ENCODE measurements around the gene GJC2.

GJC2 gene

DNA sequence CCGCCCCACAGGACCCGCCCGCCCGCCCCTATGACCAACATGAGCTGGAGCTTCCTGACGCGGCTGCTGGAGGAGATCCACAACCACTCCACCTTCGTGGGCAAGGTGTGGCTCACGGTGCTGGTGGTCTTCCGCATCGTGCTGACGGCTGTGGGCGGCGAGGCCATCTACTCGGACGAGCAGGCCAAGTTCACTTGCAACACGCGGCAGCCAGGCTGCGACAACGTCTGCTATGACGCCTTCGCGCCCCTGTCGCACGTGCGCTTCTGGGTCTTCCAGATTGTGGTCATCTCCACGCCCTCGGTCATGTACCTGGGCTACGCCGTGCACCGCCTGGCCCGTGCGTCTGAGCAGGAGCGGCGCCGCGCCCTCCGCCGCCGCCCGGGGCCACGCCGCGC lies 8.0 kb downstream of the GJC2 start:
- DNase-seq (ENCODE audit: low read depth, low spot score) = no peak

DNA sequence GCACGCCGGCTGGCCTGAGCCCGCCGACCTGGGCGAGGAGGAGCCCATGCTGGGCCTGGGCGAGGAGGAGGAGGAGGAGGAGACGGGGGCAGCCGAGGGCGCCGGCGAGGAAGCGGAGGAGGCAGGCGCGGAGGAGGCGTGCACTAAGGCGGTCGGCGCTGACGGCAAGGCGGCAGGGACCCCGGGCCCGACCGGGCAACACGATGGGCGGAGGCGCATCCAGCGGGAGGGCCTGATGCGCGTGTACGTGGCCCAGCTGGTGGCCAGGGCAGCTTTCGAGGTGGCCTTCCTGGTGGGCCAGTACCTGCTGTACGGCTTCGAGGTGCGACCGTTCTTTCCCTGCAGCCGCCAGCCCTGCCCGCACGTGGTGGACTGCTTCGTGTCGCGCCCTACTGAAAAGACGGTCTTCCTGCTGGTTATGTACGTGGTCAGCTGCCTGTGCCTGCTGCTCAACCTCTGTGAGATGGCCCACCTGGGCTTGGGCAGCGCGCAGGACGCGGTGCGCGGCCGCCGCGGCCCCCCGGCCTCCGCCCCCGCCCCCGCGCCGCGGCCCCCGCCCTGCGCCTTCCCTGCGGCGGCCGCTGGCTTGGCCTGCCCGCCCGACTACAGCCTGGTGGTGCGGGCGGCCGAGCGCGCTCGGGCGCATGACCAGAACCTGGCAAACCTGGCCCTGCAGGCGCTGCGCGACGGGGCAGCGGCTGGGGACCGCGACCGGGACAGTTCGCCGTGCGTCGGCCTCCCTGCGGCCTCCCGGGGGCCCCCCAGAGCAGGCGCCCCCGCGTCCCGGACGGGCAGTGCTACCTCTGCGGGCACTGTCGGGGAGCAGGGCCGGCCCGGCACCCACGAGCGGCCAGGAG lies 8.6 kb downstream of the GJC2 start:
- DNase-seq (ENCODE audit: low read depth, low spot score) = no peak

DNA sequence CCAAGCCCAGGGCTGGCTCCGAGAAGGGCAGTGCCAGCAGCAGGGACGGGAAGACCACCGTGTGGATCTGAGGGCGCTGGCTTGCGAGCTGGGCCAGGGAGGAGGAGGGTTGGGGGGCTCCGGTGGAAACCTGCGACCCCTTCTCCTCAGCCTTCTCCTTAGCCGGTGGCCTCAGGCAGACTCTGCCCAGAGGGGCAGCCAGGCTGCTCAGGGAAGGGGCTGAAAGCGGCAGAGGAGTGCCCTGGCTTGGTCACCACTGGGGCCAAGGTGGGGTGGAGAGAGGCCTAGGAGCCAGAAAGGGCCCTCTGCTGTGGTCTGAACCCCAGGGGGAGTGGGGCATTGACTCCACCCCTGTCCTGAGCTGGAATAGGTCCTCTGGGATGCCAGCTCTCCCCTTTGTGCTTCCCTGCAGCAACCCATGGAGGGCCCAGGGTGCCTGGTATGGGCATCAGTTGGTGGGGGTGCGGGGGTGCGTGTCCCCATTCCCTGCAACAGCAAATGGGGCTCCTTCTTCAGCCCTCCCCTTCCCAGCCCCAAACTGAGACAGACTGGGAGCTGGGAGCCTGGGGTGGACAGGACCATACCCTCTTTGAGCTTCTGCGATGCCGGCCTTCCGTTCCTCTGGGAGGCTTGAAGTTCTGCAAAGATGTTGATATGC lies 9.4 kb downstream of the GJC2 start:
- DNase-seq (ENCODE audit: low read depth, low spot score) = no peak

DNA sequence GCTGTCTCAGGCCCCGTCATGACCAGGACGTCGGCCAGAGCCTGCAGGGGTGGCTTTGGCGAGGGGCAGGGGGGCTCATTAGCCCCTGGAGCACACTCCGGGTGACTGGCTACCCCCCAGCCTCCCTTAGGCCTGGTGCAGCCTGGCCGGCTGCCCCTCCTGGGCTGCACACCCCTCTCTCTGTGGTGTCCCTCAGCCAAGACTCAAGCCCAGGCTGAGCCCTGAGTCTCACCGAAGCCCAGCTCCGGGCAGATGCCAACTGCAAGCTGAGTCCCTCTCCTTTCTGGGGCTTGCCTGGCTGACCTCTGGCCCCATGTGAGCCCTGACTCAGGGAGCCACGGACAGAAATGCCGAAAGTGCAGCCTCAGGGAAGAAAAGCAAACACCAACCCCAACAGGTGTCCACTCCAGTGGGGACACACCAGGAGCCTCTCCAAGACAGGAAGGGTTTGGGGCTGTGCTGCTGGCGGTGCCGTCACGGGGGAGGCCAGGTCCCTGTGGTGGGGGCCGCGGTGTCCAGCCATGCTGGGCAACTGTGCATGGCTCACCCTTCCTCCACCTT lies 10.6 kb downstream of the GJC2 start:
- DNase-seq (ENCODE audit: low read depth, low spot score) = no peak

DNA sequence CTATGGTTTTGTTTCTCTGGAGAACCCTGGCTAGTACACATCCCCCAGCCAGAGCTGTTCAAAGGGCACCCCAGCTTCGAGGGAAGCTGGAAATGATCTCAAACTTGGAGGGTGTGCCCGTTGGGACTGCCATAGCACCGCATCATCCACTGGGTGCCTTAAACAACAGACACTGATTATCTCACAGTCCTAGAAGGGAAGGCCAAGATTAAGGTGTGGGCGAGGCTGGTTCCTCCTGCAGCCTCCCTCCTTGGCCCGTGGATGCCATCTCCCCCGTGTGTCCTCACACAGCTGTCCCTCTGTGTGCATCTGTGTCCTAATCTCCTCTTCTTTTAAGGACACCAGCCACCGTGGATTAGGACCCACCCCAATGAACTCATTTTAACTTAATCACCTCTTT lies 11.6 kb downstream of the GJC2 start:
- DNase-seq (ENCODE audit: low read depth, low spot score) = no peak

DNA sequence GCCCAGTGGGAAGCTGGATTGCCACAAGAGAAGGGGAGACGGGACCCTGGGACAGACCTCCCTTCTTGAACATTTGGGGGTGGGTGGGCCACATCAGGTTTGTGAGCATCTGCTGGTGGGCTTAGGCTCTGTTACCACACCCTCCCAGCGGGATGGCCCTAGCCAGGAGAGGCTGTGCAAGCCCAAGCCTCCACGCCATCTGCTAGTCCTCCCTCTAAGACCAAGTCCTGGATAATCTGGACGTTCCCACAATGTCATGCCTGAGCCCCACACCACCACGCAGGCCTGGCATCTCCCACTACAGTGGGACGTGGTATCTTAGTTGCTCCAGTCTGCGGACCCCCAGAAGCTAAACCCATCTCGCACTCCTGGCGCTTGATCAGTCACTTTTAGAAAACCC lies 12.1 kb downstream of the GJC2 start:
- no peak for DNase-seq (ENCODE audit: low read depth, low spot score)

DNA sequence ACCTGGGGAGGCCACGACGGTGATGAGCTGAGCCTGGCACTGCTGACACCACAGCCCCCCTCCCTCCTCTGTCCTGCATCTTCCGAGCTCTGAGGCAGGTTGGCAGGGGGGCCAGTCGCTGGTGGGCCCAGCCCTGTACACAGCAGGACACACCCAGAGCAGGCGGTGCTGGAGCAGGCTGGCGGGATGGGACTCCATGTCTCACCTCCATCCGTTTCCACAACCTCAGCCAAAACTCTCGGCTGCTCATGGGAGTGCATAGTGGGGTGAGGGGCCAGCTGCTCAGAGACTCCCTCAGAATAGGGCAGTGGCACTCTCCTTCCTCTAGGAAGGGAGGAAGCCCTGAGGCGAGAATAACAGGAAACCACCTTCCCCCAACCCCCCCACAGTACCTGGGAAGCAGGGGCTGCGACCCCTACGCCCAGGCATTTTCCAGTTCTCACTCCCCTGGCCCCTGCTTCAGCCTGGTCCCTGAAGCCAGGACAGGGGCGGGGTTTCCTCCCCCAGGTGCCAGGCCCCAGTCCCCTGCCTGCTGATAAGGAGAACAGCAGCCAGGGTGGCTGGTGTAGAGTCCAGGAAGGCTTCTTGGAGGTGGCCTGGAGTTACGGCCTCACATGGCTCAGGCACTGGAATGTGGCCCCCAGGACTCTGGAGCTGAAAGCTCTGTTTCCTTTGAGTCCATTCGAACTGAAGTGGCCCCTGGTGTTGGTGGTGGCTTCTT lies 12.7 kb downstream of the GJC2 start:
- no peak for DNase-seq (ENCODE audit: low read depth, low spot score)

DNA sequence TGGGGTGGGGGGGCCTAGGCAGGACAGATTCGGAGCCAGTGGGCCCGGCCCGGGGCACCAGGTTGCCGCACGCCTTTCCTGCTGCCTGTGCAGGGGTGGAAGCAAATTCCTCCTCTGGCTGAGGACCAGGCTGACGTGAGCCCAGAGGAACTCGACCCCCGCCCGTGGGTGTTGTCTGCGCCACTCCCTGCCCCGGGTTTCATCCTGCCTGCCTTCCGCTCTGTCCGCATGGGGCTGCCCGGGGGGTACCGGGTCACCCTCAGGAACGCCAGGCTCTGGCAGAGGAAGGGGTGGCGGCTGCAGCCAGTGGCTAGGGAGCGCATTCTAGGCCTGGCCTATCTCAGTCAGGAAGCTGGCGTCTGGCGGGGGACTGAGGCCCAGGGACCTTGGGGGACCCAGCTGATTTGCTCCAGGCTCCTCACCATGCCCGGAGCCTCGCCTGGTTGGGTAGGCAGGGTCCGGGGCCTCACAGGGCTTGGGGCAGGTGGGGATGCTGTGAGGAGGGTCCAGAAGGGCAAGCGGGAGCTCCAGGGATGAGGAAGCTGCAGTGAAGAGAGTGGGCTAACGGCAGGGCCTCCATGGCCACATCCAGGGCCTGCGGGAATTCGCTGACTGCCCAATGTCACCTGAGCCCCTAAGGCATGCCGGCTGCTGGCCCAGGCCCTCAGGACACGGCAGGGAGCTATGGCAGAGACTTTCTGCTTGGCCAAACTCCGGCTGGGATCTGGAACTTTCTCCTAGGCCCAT lies 13.4 kb downstream of the GJC2 start:
- peak; percentile 32 for DNase-seq (ENCODE audit: low read depth, low spot score)

DNA sequence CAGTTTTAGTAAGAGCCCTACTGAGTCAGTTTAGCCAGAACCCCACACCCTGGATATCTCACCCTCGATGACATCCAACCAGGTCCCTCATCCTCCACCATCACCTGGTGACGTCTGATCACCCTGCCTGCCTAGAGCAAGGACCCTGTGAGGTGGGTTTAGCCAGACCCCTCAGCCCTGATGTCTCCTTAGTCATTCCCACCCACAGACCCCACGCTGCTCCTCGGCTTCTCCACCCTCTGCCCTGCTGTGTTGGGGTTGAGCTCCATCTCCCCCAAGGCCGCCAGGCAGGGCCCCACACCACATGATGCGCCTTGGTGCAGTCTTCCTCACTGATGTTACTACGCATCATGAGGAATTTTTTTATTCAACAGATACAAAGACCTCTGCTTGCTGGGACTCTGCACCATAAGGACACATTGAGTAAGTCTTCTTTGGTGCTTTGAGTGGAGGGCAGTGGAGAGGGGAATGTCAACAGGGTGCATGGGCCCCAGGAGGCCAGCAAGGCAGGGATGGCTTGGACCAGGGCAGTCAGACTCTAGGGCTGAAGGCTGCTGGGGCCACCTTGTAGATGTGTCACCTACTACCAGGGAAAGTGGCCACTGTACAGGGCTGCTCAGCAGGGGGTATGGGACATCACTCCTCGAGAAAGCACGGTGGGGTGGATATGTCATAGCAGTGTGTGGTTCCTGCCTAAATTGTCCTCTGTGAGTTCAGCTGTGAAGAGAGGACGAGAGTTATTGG lies 14.2 kb downstream of the GJC2 start:
- no peak for DNase-seq (ENCODE audit: low read depth, low spot score)

DNA sequence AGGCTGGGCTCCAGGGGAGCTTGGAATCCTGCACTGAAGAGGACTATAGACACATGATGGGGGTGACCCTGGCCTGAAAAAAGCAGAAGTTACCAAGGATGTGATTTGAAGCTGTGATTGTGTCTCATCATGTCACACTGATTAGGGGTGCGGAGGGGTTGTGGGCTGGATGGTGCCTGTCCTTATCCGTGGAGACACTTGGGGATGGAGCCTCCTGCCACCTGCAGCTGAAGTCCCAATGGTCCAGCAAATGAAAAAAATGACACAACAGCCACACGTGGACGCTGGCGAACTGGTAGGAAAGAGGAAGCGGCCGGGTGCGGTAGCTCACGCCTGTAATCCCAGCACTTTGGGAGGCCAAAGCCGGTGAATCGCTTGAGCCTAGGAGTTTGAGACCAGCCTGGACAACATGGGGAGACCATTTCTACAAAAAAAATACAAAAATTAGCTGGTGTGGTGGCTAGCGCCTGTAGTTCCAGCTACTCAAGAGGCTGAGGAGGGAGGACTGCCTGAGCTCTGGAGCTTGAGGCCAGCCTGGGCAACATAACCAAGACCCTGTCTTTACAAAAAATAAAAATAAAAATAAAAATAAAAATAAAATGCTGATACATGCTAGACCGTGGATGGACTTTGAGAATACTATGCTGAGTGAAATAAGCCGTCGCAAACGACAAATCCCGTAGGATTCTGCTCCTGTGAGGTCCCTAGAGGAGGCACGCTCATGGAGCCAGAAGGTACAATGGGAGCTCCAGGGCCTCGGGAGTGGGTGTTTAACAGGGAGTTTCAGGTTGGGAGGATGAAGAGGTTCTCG lies 15.0 kb downstream of the GJC2 start:
- DNase-seq (ENCODE audit: low read depth, low spot score) = no peak

DNA sequence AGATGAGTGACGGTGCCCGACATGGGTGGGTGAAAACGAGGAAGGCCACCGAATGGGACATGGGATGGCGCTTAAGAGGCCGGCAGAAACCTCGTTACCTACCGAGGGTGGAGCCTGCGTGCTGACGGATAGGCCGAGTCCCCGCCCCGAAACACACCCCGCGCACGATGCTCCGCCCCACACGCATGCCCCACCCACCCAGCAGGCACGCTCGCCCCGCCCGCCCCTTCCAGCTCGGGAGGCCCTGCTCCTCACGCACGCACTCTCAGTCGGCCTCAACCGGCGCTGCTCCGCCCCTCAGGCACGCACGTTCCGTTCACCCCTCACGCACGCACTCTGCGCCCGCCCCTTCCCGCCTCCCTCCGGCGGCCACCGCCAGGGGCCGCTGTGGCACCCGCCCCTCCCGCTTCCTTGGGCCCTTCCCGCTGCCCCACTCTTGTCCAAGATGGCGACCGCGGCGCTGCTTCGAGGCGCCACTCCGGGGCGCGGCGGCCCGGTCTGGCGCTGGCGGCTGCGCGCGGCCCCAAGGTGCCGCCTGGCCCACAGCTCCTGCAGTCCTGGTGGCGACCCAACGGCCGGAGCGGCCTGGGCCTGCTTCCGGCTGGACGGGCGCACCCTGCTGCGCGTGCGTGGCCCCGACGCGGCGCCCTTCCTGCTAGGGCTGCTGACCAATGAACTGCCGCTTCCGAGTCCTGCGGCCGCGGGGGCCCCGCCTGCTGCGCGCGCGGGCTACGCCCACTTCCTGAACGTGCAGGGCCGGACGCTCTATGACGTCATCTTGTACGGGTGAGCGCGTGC lies 15.8 kb downstream of the GJC2 start, which contains the start of gene IBA57:
IBA57 (plus strand) TSS at position 433 of the 798 bp plus-strand sequence; CDS start at position 446, 13 bp downstream.
- DNase-seq (ENCODE audit: low read depth, low spot score) = peak; percentile 100

DNA sequence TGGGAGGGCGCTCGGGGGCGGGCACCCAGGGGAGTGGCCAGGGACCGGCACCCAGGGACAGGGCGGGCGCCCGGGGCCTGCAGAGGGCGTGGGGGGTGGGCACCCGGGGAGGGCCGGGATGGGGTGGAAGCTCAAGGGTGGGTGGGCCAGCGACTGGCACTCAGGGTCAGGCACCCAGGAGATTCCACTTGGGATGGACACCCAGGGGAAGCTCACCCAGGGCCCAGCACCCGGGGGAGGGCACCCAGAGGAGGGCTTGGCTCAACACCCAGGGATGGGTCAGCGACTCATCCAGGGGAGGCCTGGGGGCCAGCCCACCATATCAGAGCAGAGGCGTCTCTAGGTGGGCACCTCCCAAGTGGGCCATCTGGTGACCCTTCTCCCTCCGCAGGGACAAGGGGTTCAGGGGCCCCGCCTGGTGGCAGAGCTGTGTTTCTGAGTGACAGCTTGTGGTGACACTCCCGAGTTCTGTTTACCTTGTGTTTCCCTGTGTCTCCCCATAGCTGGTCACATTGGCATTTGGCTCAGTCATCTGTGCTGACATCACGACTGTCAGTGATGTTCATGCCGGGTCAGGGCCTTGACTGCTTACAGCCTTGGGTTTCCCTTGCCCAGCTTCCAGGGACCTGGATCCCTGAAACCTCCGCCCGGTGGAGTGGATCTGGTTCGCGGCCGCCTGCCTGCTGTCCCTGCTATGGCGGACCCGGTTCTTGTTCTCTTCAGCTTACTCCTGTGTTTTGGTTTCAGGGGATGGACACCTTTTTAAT lies 16.6 kb downstream of the GJC2 start:
- DNase-seq (ENCODE audit: low read depth, low spot score) = peak; percentile 76

DNA sequence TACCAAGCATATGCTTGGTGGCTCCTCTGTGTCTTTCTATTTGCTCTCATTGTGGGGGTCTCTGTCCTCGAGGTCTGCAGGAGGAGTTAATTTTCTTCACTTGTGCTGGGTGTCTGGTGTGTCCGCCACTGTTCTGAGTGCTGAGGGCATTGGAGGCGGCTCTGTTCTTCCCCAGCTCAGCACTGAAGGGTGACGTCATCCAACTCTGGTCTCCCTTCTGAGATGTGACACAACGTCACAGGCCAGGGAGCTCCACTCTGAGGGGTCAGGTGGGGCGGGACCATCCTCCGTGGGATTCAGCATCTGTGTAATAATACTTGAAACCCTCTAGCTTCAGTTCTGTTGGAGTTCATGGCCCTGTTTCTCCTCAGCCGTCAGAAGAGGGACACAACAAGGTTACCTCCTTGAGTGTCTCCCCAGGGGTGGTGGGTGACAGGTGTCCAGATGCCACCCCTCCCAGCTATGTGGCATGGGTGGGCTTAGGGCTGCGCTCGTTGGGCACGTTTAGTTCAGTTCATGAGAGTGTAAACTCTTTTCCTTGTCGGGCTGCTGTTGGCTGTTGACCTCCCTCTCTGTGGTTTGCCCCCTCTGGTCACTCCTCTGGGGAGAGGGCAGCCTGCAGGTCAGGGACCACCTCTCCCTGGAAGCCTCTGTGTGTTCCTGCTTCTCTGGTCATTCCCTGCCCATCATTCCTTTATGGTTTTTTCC lies 19.0 kb downstream of the GJC2 start:
- DNase-seq (ENCODE audit: low read depth, low spot score) = no peak

DNA sequence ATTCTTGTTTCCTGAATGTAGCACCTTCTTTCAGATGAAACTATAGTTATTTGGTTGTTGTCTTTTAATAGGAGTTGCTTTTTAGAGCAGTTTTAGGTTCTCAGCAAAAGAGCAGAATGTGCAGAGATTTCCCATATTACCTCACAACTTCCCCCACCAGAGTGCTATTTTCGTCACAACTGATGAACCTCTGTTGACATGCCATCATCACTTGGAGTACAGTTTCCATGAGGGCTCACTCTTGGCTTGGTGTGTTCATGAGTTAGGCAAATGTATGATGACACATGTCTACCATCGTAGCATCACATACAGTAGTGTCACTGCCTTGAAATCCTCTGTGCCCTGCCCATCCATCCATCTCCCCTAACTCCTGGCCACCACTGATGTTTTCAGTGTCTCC lies 19.6 kb downstream of the GJC2 start:
- no peak for DNase-seq (ENCODE audit: low read depth, low spot score)

DNA sequence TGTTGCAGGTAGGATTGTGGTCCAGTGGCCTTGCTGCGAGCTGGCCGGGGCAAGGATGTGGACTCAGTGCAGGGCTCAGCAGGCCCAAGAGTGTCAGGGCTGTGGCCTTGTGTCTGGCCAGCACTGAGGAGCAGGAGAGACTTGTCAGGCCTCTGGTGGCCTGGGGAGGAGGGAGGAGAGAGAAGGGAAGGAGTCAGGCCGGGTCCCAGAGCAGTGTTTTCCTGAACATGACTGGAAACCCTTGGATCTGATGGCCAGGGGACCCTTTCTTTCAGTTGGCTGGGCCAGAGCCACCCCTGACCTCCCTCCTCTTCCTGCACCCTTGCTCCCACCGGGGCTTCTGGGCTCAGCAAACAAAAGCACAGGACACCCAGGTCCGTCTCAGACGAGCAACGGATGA lies 20.9 kb downstream of the GJC2 start:
- no peak for DNase-seq (ENCODE audit: low read depth, low spot score)

DNA sequence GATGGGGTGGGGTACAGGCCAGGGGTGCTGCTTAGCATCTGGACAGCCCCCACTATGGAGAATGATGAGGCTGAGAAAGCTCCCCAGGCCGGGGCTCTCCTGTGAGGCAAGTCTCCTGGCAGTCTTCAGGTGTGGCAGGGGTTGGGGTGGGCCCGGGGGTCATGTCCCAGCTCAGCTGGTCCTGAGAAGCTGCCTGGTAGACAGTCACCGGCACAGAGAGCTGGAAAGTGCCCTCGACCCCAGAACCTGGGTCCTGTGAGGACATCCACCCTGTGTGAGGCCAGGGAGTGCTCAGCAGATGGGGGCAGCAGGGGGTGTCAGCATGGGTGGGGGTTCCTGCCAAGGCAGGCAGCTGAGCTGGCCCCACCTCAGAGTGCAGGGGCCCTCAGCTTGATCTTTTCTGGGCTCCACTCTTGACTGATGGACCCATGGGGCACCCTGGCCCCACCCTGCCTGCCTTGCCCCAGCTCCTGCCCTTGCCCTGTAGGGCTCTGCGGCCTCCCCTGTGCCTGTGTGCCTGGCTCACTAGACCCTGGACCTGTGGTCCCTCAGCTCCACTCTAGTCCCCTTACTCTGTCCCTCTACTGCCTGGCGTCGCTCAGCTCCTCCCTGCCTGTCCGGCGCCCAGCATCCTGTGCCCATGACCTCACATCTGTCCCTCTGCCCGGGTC lies 21.6 kb downstream of the GJC2 start:
- no peak for DNase-seq (ENCODE audit: low read depth, low spot score)
